ENCODE measurements around the gene COL26A1.

- no peak for TF ChIP-seq POLR2A (IDR thresholded peaks at IDR 0.05)
- no peak for TF ChIP-seq CTCF (IDR thresholded peaks at IDR 0.05)
- TF ChIP-seq EP300 (IDR thresholded peaks at IDR 0.05), result no peak
These were observed 200.7 kb downstream of the COL26A1 start for GRCh38 chr7:101563198-101563901.
